HEK293 (cell line): ENCODE results near the gene DIP2B.
A peak's percentile ranks its signal among the peaks of the same experiment; 100 is the strongest.

Experiments used
- CTCF ChIA-PET: fragments of 350-600 bp; formaldehyde crosslinking; extraction: SDS; loops from one replicate; lab custom pipeline; 2021; ENCODE audit warnings: antibody characterized with exemption; lab: Yijun Ruan, JAX
- POLR2A ChIA-PET: fragments of 300-600 bp; formaldehyde crosslinking; extraction: SDS; loops from one replicate; lab custom pipeline; 2020; ENCODE audit warnings: antibody characterized with exemption, inconsistent platforms; lab: Yijun Ruan, JAX
- H3K27ac ChIP-seq: fragments of 200-500 bp; sonication (Bioruptor generic); 2 replicates; pipeline ENCODE4 v1.5.1; 2014; ENCODE audit warnings: low read depth, low read length, control low read depth, inconsistent platforms; ENCODE audit errors: extremely low read depth
- H3K36me3 ChIP-seq, 2 experiments: fragments of 200-500 bp in 1 of 2; sonication (Bioruptor generic) in 1 of 2; 1 replicate in 1 of 2; 2 replicates in 1 of 2; pipeline ENCODE4 v1.5.1; 2014 to 2017; ENCODE audit warnings: inconsistent platforms in 2 of 2, low read length in 2 of 2; ENCODE audit not compliant: control insufficient read depth in 2 of 2, insufficient read depth in 1 of 2
- H3K4me1 ChIP-seq: fragments of 200-500 bp; sonication (Bioruptor generic); 2 replicates; pipeline ENCODE4 v1.5.1; 2014; ENCODE audit warnings: mild to moderate bottlenecking, low read length, inconsistent platforms; ENCODE audit not compliant: control insufficient read depth, insufficient read depth
- H3K4me3 ChIP-seq: 2 replicates; pipeline ENCODE4 v1.5.1; 2011; ENCODE audit warnings: low read depth, mild to moderate bottlenecking, control low read depth, low read length, moderate library complexity
- H3K9me3 ChIP-seq: fragments of 200-500 bp; sonication (Bioruptor generic); 2 replicates; pipeline ENCODE4 v1.5.1; 2014; ENCODE audit warnings: low read depth, low read length, inconsistent platforms; ENCODE audit not compliant: control insufficient read depth, insufficient read depth
- FEZF1 ChIP-seq: fragments of 450-650 bp; formaldehyde crosslinking; IDR thresholded peaks from 2 replicates; pipeline ENCODE4 v1.5.1; 2016; ENCODE audit warnings: missing biosample characterization, missing genetic modification characterization
- HIC1 ChIP-seq: fragments of 450-650 bp; formaldehyde crosslinking; IDR thresholded peaks from 2 replicates; pipeline ENCODE4 v1.5.1; 2016; ENCODE audit warnings: missing biosample characterization, missing genetic modification characterization
- KLF16 ChIP-seq: fragments of 450-650 bp; formaldehyde crosslinking; IDR thresholded peaks from 2 replicates; pipeline ENCODE4 v1.5.1; 2017; ENCODE audit warnings: missing biosample characterization, missing genetic modification characterization
- SETDB1 ChIP-seq: IDR thresholded peaks from one replicate; pipeline ENCODE4 v1.6.1; 2017; ENCODE audit warnings: mild to moderate bottlenecking, low read length, moderate library complexity, mixed read lengths; ENCODE audit not compliant: insufficient read length
- ZBTB8A ChIP-seq: fragments of 450-650 bp; formaldehyde crosslinking; IDR thresholded peaks from 2 replicates; pipeline ENCODE4 v1.5.1; 2016; ENCODE audit warnings: missing biosample characterization, missing genetic modification characterization
- ZNF174 ChIP-seq: fragments of 450-650 bp; formaldehyde crosslinking; IDR thresholded peaks from 2 replicates; pipeline ENCODE4 v1.5.0; 2017; ENCODE audit warnings: missing biosample characterization, mild to moderate bottlenecking, missing genetic modification characterization
- ZNF341 ChIP-seq: fragments of 450-650 bp; formaldehyde crosslinking; IDR thresholded peaks from 2 replicates; pipeline ENCODE4; 2016; ENCODE audit warnings: low read depth, missing biosample characterization, missing genetic modification characterization
- ZNF449 ChIP-seq: fragments of 450-650 bp; formaldehyde crosslinking; IDR thresholded peaks from 2 replicates; pipeline ENCODE4 v1.5.1; 2017; ENCODE audit warnings: missing biosample characterization, mild to moderate bottlenecking, missing genetic modification characterization, moderate library complexity
- ZNF513 ChIP-seq: fragments of 450-650 bp; IDR thresholded peaks from 2 replicates; pipeline ENCODE4 v1.5.1; 2018; ENCODE audit warnings: missing biosample characterization, missing genetic modification characterization
- ZNF518A ChIP-seq: fragments of 450-650 bp; formaldehyde crosslinking; conservative IDR thresholded peaks from 2 replicates; pipeline ENCODE4 v1.5.1; 2016; ENCODE audit warnings: low read depth, missing biosample characterization, missing genetic modification characterization
- ZNF530 ChIP-seq: fragments of 450-650 bp; formaldehyde crosslinking; IDR thresholded peaks from 2 replicates; pipeline ENCODE4 v1.5.1; 2016; ENCODE audit warnings: low read depth, missing biosample characterization, missing genetic modification characterization

Gene DIP2B

GRCh38 chr12:50568338-50569091 lies 63.7 kb downstream of the DIP2B start:
- CTCF ChIA-PET = interaction anchor here (0.5 to 1.1 kb wide), 5 partner anchors 10 to 73 kb away, joined by 3 to 4 read pairs (median 4); no protein-coding TSS in a partner anchor
- POLR2A ChIA-PET = interaction anchor here (0.6 to 0.9 kb wide), 3 partner anchors 63 to 163 kb away, joined by 3 read pairs; no protein-coding TSS in a partner anchor
- H3K36me3 ChIP-seq = no peaks in the 10 kb centered on the region
- peak overlapping the region; percentile 27; the same call in 1 of the 2 replicates for H3K27ac ChIP-seq
- TF ChIP-seq ZNF174 (tag by site-specific recombination) = no peak
- peak; percentile 49 for TF ChIP-seq ZNF513 (tag by site-specific recombination)
- H3K4me3 ChIP-seq = no peak overlapping the region
- peaks cover 14% of the 10 kb centered on the region for H3K4me1 ChIP-seq
- H3K9me3 ChIP-seq = no peaks in the 10 kb centered on the region

DNA sequence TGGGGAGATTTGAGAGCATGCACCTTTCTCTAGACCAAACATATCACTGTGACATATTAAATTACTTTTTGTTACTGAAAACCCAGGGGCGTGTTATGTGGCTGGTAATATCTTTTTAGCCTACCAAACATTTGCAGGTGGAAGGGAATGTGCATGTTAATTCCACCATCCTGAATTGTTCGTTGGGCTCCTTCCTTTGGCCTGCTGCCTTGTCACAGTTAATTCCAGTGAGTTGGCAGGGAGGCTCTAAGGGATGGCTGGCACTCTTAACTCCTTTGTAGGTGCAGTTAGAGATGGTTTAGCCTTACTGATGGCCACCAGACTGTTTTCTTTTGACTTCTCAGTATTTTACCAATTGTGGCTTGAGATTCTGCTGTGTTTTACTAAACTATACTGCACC lies 64.5 kb downstream of the DIP2B start:
- H3K4me3 ChIP-seq = no peak overlapping the region

More for the DNA sequence above, 64.5 kb downstream of the DIP2B start:
- Histone ChIP-seq H3K36me3 (no peaks in the 10 kb centered on the region), H3K4me1 (peaks cover 15% of the 10 kb centered on the region), H3K9me3 (no peaks in the 10 kb centered on the region), H3K27ac (no peak overlapping the region)
- CTCF ChIA-PET = interaction anchor here (0.6 kb wide), 1 partner anchor 64 kb away, joined by 4 read pairs; the partner anchor contains the start of gene DIP2B
- peak; percentile 54; the same call in 1 of the 2 replicates for TF ChIP-seq ZNF449 (tag by site-specific recombination)
- TF ChIP-seq ZNF530 (tag by site-specific recombination) = no peak
- TF ChIP-seq FEZF1 (tag by site-specific recombination) = no peak
- TF ChIP-seq ZBTB8A (tag by site-specific recombination) = no peak
- TF ChIP-seq ZNF341 (tag by site-specific recombination) = no peak
- TF ChIP-seq KLF16 (tag by site-specific recombination) = no peak
- no peak for TF ChIP-seq HIC1 (tag by site-specific recombination)
- no peak for TF ChIP-seq ZNF518A (tag by site-specific recombination)
- peak; percentile 20 for TF ChIP-seq SETDB1
- POLR2A ChIA-PET = interaction anchor here (0.7 to 0.9 kb wide), 2 partner anchors 64 to 162 kb away, joined by 3 read pairs; no protein-coding TSS in a partner anchor
